PC-9 (cell line): ENCODE measurements around the gene FGF11.
"Not testable (repeated sequence)": the region's sequence is repeated elsewhere in the genome, so short reads cannot be mapped to it uniquely, and the experiment has no call there.

ENCODE experiments used
- EZH2 ChIP-seq: fragments of 200-600 bp; sonication (generic); IDR thresholded peaks from 2 replicates; pipeline ENCODE4 v1.8.0; 2017; ENCODE audit warnings: antibody characterized with exemption, low read depth
- TF ChIP-seq, protein P1 (sequence below): fragments of 200-600 bp; sonication (generic); conservative IDR thresholded peaks from 2 replicates; pipeline ENCODE4 v1.6.1; 2017; ENCODE audit warnings: mixed run types, antibody characterized with exemption, mild to moderate bottlenecking, moderate library complexity

DNA sequence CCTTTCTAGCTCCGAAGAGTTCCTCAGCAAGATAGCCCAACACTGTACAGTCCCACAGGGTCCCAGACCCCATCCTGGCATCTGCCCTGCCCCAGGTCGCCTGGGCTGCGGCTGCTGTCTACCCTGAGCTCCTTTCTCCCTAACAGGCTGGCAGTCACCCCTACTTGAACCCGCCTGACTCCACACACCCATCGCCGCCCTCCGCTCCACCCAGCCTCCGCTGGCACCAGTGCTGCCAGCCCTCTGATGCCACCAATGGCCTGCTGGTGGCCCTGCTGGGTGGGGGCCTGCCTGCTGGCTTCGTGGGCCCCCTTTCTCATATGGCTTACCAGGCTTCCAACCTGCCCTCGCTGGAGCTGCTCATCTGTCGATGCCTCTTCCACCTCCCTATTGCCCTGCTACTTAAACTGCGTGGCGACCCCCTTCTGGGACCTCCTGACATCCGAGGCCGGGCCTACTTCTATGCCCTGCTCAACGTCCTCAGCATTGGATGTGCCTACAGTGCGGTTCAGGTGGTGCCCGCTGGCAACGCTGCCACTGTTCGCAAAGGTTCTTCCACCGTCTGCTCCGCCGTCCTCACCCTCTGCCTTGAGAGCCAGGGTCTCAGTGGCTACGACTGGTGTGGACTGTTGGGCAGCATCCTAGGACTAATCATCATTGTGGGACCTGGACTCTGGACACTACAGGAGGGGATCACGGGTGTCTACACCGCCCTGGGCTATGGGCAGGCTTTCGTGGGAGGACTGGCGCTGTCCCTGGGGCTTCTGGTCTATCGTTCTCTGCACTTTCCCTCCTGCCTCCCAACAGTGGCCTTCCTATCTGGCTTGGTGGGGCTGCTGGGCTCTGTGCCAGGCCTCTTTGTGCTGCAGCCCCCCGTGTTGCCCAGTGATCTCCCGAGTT, 42.8 kb downstream of the FGF11 start:
- TF ChIP-seq, protein P1, sequence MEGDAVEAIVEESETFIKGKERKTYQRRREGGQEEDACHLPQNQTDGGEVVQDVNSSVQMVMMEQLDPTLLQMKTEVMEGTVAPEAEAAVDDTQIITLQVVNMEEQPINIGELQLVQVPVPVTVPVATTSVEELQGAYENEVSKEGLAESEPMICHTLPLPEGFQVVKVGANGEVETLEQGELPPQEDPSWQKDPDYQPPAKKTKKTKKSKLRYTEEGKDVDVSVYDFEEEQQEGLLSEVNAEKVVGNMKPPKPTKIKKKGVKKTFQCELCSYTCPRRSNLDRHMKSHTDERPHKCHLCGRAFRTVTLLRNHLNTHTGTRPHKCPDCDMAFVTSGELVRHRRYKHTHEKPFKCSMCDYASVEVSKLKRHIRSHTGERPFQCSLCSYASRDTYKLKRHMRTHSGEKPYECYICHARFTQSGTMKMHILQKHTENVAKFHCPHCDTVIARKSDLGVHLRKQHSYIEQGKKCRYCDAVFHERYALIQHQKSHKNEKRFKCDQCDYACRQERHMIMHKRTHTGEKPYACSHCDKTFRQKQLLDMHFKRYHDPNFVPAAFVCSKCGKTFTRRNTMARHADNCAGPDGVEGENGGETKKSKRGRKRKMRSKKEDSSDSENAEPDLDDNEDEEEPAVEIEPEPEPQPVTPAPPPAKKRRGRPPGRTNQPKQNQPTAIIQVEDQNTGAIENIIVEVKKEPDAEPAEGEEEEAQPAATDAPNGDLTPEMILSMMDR = not testable (repeated sequence)
- TF ChIP-seq EZH2 = not testable (repeated sequence)
